ENCODE results near the gene ARMH4. TPM values are rescaled to one million over a fixed set of nuclear protein-coding genes. Genes with fewer than 3 reads are reported as not detected.

Gene ARMH4
- total RNA-seq, 1 experiment from 2014 or later, result not detected

DNA sequence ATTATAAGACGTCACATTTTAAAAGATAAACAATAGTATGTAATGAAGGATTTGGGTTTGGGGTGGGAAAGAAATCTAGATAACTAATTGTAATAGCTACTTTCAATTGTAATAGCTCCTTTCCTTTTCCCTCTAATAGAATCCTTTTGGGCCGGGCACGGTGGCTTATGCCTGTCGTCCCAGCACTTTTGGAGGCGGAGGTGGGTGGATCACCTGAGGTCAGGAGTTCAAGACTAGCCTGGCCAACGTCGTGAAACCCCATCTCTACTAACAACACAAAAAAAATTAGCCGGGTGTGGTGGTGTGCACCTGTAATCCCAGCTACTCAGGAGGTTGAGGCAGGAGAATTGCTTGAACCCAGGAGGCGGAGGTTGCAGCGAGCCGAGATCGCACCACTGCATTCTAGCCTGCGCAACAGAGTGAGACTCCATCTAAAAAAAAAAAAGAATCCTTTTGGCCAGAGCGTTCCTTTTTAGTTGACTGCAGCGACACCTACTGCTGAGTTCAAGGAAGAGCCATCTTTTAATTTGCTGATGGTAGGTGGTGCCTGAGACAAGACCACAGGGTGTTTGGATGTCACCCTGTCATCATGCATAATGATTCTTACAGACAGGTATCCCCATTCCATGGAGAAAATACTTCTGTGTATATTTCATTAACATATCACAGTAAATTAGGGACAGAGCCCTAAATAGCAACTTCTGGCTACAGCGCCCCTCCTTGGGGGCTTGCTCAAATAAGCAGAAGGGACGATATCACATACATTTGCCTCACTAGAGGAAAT, 79.5 kb downstream of the ARMH4 start:
- BruUV-seq (replicated peaks), result no TSS peak
- peak; percentile 30 for TF ChIP-seq CTCF (IDR thresholded peaks at IDR 0.05; ENCODE audit: unreplicated experiment)
- Mint-ChIP-seq H3K4me3 (ENCODE audit: low read depth, unreplicated experiment) (no peak overlapping the region), H3K27me3 (ENCODE audit: unreplicated experiment) (peaks cover 24% of the 10 kb centered on the region), H3K27ac (ENCODE audit: unreplicated experiment) (no peak overlapping the region), H3K9me3 (ENCODE audit: low read depth, unreplicated experiment) (no peaks in the 10 kb centered on the region), H3K36me3 (ENCODE audit: insufficient read depth, unreplicated experiment) (no peaks in the 10 kb centered on the region), H3K4me1 (ENCODE audit: low read depth, unreplicated experiment) (no peaks in the 10 kb centered on the region)
- CTCF ChIA-PET, result interaction anchor here (1.6 kb wide), 1 partner anchor 380 kb away, joined by 3 read pairs; no protein-coding TSS in a partner anchor
- DNase-seq, result peak; percentile 63
- intact Hi-C loops (cut with micrococcal nuclease; ENCODE audit: unreplicated experiment), result loop anchor here (1.0 to 5.0 kb wide), 4 partner anchors 200 to 586 kb away; no protein-coding TSS in a partner anchor

- no peak for TF ChIP-seq CTCF (IDR thresholded peaks at IDR 0.05; ENCODE audit: unreplicated experiment)
- Mint-ChIP-seq H3K4me1 (ENCODE audit: low read depth, unreplicated experiment) (no peaks in the 10 kb centered on the region), H3K27me3 (ENCODE audit: unreplicated experiment) (peaks cover 35% of the 10 kb centered on the region), H3K36me3 (ENCODE audit: insufficient read depth, unreplicated experiment) (no peaks in the 10 kb centered on the region), H3K27ac (ENCODE audit: unreplicated experiment) (no peak overlapping the region), H3K9me3 (ENCODE audit: low read depth, unreplicated experiment) (no peaks in the 10 kb centered on the region), H3K4me3 (ENCODE audit: low read depth, unreplicated experiment) (no peak overlapping the region)
- CTCF ChIA-PET, result interaction anchor here (1.6 kb wide), 1 partner anchor 379 kb away, joined by 3 read pairs; no protein-coding TSS in a partner anchor
- intact Hi-C loops (cut with micrococcal nuclease; ENCODE audit: unreplicated experiment), result loop anchor here (5.0 kb wide), 1 partner anchor 199 kb away; no protein-coding TSS in a partner anchor
- DNase-seq, result no peak
- no TSS peak for BruUV-seq (replicated peaks)
These were observed 80.7 kb downstream of the ARMH4 start for GRCh38 chr14:58071341-58071740.

DNA sequence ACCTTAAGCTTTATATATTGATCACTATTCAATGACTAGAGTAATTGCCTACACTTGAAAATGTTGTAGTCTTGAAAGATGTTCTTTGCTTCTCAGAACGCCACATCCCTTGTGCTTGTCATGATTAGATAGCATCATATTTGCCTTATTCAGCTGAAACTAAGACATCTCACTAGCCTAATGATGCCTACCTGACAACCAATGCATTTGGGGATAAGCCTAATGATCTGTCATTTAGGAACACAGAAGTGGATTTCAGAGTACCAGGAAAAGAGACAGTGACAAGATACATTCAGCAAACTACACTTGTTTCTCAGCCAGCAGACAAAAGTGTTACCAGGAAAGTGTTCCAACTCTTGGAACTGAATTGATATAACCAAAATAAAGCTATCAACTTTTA, 83.7 kb downstream of the ARMH4 start:
- CTCF ChIA-PET, result interaction anchor here (1.2 kb wide), 1 partner anchor 574 kb away, joined by 3 read pairs; the partner anchor contains the start of gene CCDC198
- no TSS peak for BruUV-seq (replicated peaks)
- DNase-seq, result no peak
- H3K4me1 Mint-ChIP-seq (ENCODE audit: low read depth, unreplicated experiment), result no peaks in the 10 kb centered on the region
- H3K27me3 Mint-ChIP-seq (ENCODE audit: unreplicated experiment), result peaks cover 35% of the 10 kb centered on the region
- intact Hi-C loops (cut with micrococcal nuclease; ENCODE audit: unreplicated experiment), result no loop called here
- no peak overlapping the region for H3K27ac Mint-ChIP-seq (ENCODE audit: unreplicated experiment)
- no peak overlapping the region for H3K4me3 Mint-ChIP-seq (ENCODE audit: low read depth, unreplicated experiment)
- H3K9me3 Mint-ChIP-seq (ENCODE audit: low read depth, unreplicated experiment), result no peaks in the 10 kb centered on the region
- no peak for TF ChIP-seq CTCF (IDR thresholded peaks at IDR 0.05; ENCODE audit: unreplicated experiment)
- no peaks in the 10 kb centered on the region for H3K36me3 Mint-ChIP-seq (ENCODE audit: insufficient read depth, unreplicated experiment)

GRCh38 chr14:58066115-58066514, 85.9 kb downstream of the ARMH4 start:
- Mint-ChIP-seq H3K9me3 (ENCODE audit: low read depth, unreplicated experiment) (no peaks in the 10 kb centered on the region), H3K36me3 (ENCODE audit: insufficient read depth, unreplicated experiment) (no peaks in the 10 kb centered on the region), H3K27ac (ENCODE audit: unreplicated experiment) (no peak overlapping the region), H3K4me3 (ENCODE audit: low read depth, unreplicated experiment) (no peak overlapping the region), H3K4me1 (ENCODE audit: low read depth, unreplicated experiment) (no peaks in the 10 kb centered on the region), H3K27me3 (ENCODE audit: unreplicated experiment) (peaks cover 57% of the 10 kb centered on the region)
- no TSS peak for BruUV-seq (replicated peaks)
- DNase-seq, result no peak
- TF ChIP-seq CTCF (IDR thresholded peaks at IDR 0.05; ENCODE audit: unreplicated experiment), result no peak
- CTCF ChIA-PET, result no interaction called here
- intact Hi-C loops (cut with micrococcal nuclease; ENCODE audit: unreplicated experiment), result no loop called here
